Mesenchymal stem cell (in vitro differentiated cells and primary cell): ENCODE results near the gene MED17.

Source experiments
- DNase-seq: peaks from one replicate; pipeline ENCODE4 v3.0.0-alpha.2; 2013
- H2AFZ ChIP-seq: one replicate; pipeline ENCODE4 v1.6.1; 2013; ENCODE audit warnings: low read depth, mild to moderate bottlenecking, control low read depth, inconsistent platforms, low read length, moderate library complexity
- H2AK5ac ChIP-seq: 2 replicates; pipeline ENCODE4 v1.6.1; 2013; ENCODE audit warnings: low read length, moderate library complexity, mild to moderate bottlenecking, inconsistent platforms; ENCODE audit not compliant: severe bottlenecking
- H2BK120ac ChIP-seq: one replicate; pipeline ENCODE4 v1.6.1; 2013; ENCODE audit warnings: low read depth, mild to moderate bottlenecking, inconsistent platforms, low read length, moderate library complexity
- H2BK12ac ChIP-seq, 2 experiments: one replicate each; pipeline ENCODE4 v1.6.1; 2013; ENCODE audit warnings: inconsistent platforms in 2 of 2, low read length in 2 of 2, mild to moderate bottlenecking in 2 of 2, moderate library complexity in 2 of 2, control low read depth in 1 of 2
- H2BK15ac ChIP-seq: one replicate; pipeline ENCODE4 v1.6.1; 2013; ENCODE audit warnings: mild to moderate bottlenecking, low read depth, inconsistent platforms; ENCODE audit not compliant: poor library complexity, severe bottlenecking
- H2BK5ac ChIP-seq: 2 replicates; pipeline ENCODE4 v1.6.1; 2013; ENCODE audit warnings: low read depth, mild to moderate bottlenecking, low read length, control low read depth, inconsistent platforms; ENCODE audit not compliant: poor library complexity, severe bottlenecking
- H3K14ac ChIP-seq, 2 experiments: one replicate each; pipeline ENCODE4 v1.6.1; 2013; ENCODE audit warnings: inconsistent platforms in 2 of 2, low read length in 2 of 2, control low read depth in 1 of 2, mild to moderate bottlenecking in 1 of 2, moderate library complexity in 1 of 2
- H3K18ac ChIP-seq, 2 experiments: one replicate each; pipeline ENCODE4 v1.6.1; 2013; ENCODE audit warnings: inconsistent platforms in 2 of 2, low read length in 2 of 2, control low read depth in 1 of 2, low read depth in 1 of 2, mild to moderate bottlenecking in 1 of 2
- H3K23ac ChIP-seq, 2 experiments: one replicate each; pipeline ENCODE4 v1.6.1; 2013; ENCODE audit warnings: inconsistent platforms in 2 of 2, low read length in 2 of 2, mild to moderate bottlenecking in 2 of 2, moderate library complexity in 2 of 2, control low read depth in 1 of 2
- H3K27ac ChIP-seq: 2 replicates; pipeline ENCODE4 v1.5.1; 2013; ENCODE audit warnings: mild to moderate bottlenecking, moderate library complexity, low read length, control low read depth, inconsistent platforms; ENCODE audit not compliant: poor library complexity, severe bottlenecking
- H3K27me3 ChIP-seq, 2 experiments: 2 replicates each; pipeline versions ENCODE4 v1.6.1 to v1.7.0; 2013; ENCODE audit warnings: low read length in 2 of 2, mild to moderate bottlenecking in 2 of 2, moderate library complexity in 2 of 2, control low read depth in 1 of 2, inconsistent platforms in 1 of 2; ENCODE audit not compliant: control insufficient read depth in 1 of 2, insufficient read depth in 1 of 2
- H3K36me3 ChIP-seq, 2 experiments: 2 replicates each; pipeline versions ENCODE4 v1.6.1 to v1.7.0; 2013; ENCODE audit warnings: low read length in 2 of 2, control low read depth in 1 of 2, inconsistent platforms in 1 of 2, low read depth in 1 of 2, mild to moderate bottlenecking in 1 of 2; ENCODE audit not compliant: insufficient read depth in 2 of 2, control insufficient read depth in 1 of 2
- H3K4ac ChIP-seq, 2 experiments: one replicate each; pipeline ENCODE4 v1.6.1; 2013; ENCODE audit warnings: inconsistent platforms in 2 of 2, low read length in 2 of 2, mild to moderate bottlenecking in 2 of 2, moderate library complexity in 2 of 2, control low read depth in 1 of 2, low read depth in 1 of 2
- H3K4me1 ChIP-seq: 2 replicates; pipeline ENCODE4 v1.6.1; 2013; ENCODE audit warnings: low read depth, low read length, control low read depth; ENCODE audit not compliant: control insufficient read depth, insufficient read depth
- H3K4me2 ChIP-seq: 2 replicates; pipeline ENCODE4 v1.6.1; 2013; ENCODE audit warnings: low read length, mild to moderate bottlenecking, inconsistent platforms; ENCODE audit not compliant: poor library complexity, severe bottlenecking
- H3K4me3 ChIP-seq, 2 experiments: 2 replicates each; pipeline versions ENCODE4 v1.5.1 to v1.7.0; 2013; ENCODE audit warnings: low read length in 2 of 2, mild to moderate bottlenecking in 2 of 2, control low read depth in 1 of 2, low read depth in 1 of 2; ENCODE audit not compliant: insufficient read depth in 1 of 2
- H3K79me1 ChIP-seq: replicated peaks from 2 replicates; pipeline ENCODE4 v1.6.1; 2013; ENCODE audit warnings: mild to moderate bottlenecking, control low read depth, low read length, inconsistent platforms; ENCODE audit not compliant: poor library complexity, severe bottlenecking
- H3K9ac ChIP-seq: 2 replicates; pipeline ENCODE4 v1.7.0; 2013; ENCODE audit warnings: mild to moderate bottlenecking, low read length, moderate library complexity
- H3K9me3 ChIP-seq: 2 replicates; pipeline ENCODE4 v1.7.0; 2013; ENCODE audit warnings: mild to moderate bottlenecking, low read length; ENCODE audit not compliant: control insufficient read depth
- H4K8ac ChIP-seq: one replicate; pipeline ENCODE4 v1.6.1; 2013; ENCODE audit warnings: inconsistent platforms, mild to moderate bottlenecking, low read length, moderate library complexity
- H4K91ac ChIP-seq: one replicate; pipeline ENCODE4 v1.6.1; 2013; ENCODE audit warnings: mild to moderate bottlenecking, low read length, inconsistent platforms
- WGBS: methylation state at CpG from one replicate; pipeline ENCODE4 v1.1.7; 2013; ENCODE audit warnings: mixed read lengths; 5-methylcytosine and 5-hydroxymethylcytosine counted together

MED17 gene

DNA sequence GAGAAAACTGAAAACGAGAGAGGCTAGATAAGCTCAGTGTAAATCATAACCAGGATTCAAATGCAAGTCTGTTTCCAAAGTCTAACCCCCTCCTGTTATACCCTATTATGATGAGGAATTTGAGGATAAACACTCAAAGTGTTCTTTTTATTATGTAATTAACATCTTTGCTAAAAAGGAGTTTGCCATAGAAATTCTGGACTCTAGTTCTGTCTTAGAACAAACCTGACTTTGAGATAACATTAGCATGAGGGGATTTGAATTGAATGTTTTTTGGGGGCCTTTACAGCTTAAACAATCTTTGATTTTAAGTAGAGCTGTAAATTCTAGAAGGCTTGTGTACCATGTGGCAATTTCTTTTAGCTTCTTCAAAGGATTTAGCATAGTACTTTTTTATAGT, 33.1 kb upstream of the MED17 start:
- no peaks in the 10 kb centered on the region for H3K9me3 ChIP-seq
- H3K18ac ChIP-seq = no peak overlapping the region
- DNase-seq = no peak

DNA sequence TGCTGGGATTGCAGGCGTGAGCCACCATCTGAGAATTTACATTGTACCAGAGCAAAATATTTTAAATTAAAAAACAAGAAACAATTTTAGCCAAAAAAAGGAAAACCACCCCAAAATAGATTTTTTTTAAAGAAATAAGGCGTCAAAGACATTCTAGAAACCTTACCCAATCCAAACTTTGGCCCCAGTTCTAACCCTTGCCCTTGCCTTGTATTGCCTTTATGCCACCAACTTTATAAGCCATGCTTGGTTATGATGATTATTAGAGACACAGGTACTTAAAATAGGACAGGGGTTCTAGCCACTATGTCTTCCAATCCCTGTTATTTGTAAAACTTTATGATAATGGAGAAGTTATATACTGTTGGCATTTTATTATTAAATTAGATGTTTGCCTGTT, 30.8 kb upstream of the MED17 start:
- Histone ChIP-seq H2BK120ac (no peak overlapping the region), H3K36me3 (peaks cover 11 to 46% of the 10 kb centered on the region in 2 experiments), H3K4me2 (no peak overlapping the region), H3K27ac (no peak overlapping the region), H3K4me3 (no peak overlapping the region), H3K4ac (no peak overlapping the region), H3K79me1 (peaks cover 3% of the 10 kb centered on the region), H3K27me3 (no peaks in the 10 kb centered on the region), H2BK15ac (no peak overlapping the region), H3K9me3 (no peaks in the 10 kb centered on the region), H2AFZ (no peak overlapping the region), H2BK12ac (no peak overlapping the region), H4K91ac (no peak overlapping the region), H3K23ac (no peak overlapping the region), H2BK5ac (no peak overlapping the region), H3K4me1 (no peaks in the 10 kb centered on the region), H4K8ac (no peak overlapping the region), H2AK5ac (no peak overlapping the region), H3K14ac (no peak overlapping the region), H3K18ac (no peak overlapping the region), H3K9ac (no peak overlapping the region)
- no peak for DNase-seq
- WGBS = 91% methylated on average over 2 of the region's 2 CpGs

More for the DNA sequence above, 33.1 kb upstream of the MED17 start:
- H3K9ac ChIP-seq = no peak overlapping the region
- H4K91ac ChIP-seq = no peak overlapping the region
- no peak overlapping the region for H3K27ac ChIP-seq
- H3K23ac ChIP-seq = no peak overlapping the region
- H3K36me3 ChIP-seq = peaks cover 0 to 26% of the 10 kb centered on the region in 2 experiments
- H3K4ac ChIP-seq = no peak overlapping the region
- H3K79me1 ChIP-seq = no peaks in the 10 kb centered on the region
- no CpG with 5 or more reads among the region's 1 CpG for WGBS
- no peak overlapping the region for H3K4me2 ChIP-seq
- no peaks in the 10 kb centered on the region for H3K27me3 ChIP-seq
- no peaks in the 10 kb centered on the region for H3K4me1 ChIP-seq
- H2BK120ac ChIP-seq = no peak overlapping the region
- no peak overlapping the region for H2BK15ac ChIP-seq
- no peak overlapping the region for H3K14ac ChIP-seq
- H2AFZ ChIP-seq = no peak overlapping the region
- H4K8ac ChIP-seq = no peak overlapping the region
- no peak overlapping the region for H2BK5ac ChIP-seq
- no peak overlapping the region for H2BK12ac ChIP-seq
- no peak overlapping the region for H2AK5ac ChIP-seq
- no peak overlapping the region for H3K4me3 ChIP-seq

DNA sequence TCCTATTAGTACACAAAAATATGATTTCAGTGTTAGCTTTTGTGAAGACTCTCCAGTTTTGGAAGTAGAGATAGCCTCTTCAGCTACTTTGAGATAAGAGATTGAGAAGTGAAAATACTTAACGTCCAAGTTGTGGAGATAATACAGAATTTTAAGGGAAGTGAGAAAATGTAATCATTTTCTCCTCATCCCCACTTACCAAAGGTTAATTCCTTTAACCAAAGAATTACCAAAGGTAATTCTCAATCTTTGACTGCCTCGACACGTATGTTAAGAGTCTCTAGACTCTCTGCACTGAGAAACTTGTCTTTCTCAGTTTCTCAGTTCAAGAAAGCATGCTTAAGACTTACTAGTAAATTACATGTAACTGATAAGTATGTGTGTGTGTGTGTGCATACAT, 27.3 kb upstream of the MED17 start:
- no peaks in the 10 kb centered on the region for H3K27me3 ChIP-seq
- H3K9ac ChIP-seq = no peak overlapping the region
- no peak overlapping the region for H4K8ac ChIP-seq
- H3K4ac ChIP-seq = no peak overlapping the region
- H2BK5ac ChIP-seq = no peak overlapping the region
- 100% methylated on average over 3 of the region's 3 CpGs for WGBS
- H2AK5ac ChIP-seq = no peak overlapping the region
- no peak overlapping the region for H2BK12ac ChIP-seq
- H3K79me1 ChIP-seq = peaks cover 5% of the 10 kb centered on the region
- no peak overlapping the region for H3K4me3 ChIP-seq
- H3K36me3 ChIP-seq = peaks cover 24 to 79% of the 10 kb centered on the region in 2 experiments
- no peak overlapping the region for H3K4me2 ChIP-seq
- H2BK120ac ChIP-seq = no peak overlapping the region
- H3K14ac ChIP-seq = no peak overlapping the region
- no peak overlapping the region for H4K91ac ChIP-seq
- no peak overlapping the region for H3K23ac ChIP-seq
- no peak overlapping the region for H2AFZ ChIP-seq
- H2BK15ac ChIP-seq = no peak overlapping the region
- no peak for DNase-seq
- no peak overlapping the region for H3K18ac ChIP-seq
- no peaks in the 10 kb centered on the region for H3K4me1 ChIP-seq
- H3K9me3 ChIP-seq = no peaks in the 10 kb centered on the region
- H3K27ac ChIP-seq = no peak overlapping the region

DNA sequence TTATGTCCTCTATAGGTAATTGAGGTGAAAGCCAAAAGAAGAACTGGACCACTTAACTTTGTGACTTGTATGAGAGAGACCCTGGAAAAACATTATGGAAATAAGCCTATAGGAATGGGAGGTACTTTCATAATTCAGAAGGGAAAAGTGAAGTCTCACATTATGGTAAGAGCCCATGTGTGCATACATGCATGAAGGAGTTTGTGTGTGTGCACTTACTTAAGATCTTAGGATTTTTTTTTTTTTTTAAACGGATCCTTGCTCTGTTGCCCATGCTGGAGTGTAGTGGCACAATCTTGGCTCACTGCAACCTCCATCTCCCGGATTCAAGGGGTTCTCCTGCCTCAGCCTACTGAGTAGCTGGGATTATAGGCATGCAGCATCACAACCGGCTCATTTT, 26.8 kb upstream of the MED17 start:
- H3K27ac ChIP-seq = no peak overlapping the region
- H2AFZ ChIP-seq = no peak overlapping the region
- no peak overlapping the region for H3K23ac ChIP-seq
- no peak overlapping the region for H2AK5ac ChIP-seq
- H2BK15ac ChIP-seq = no peak overlapping the region
- no peak for DNase-seq
- WGBS = 96% methylated on average over 3 of the region's 3 CpGs
- H2BK12ac ChIP-seq = no peak overlapping the region
- no peaks in the 10 kb centered on the region for H3K9me3 ChIP-seq
- H3K79me1 ChIP-seq = peaks cover 5% of the 10 kb centered on the region
- no peaks in the 10 kb centered on the region for H3K27me3 ChIP-seq
- H3K4me2 ChIP-seq = no peak overlapping the region
- no peak overlapping the region for H3K9ac ChIP-seq
- no peak overlapping the region for H4K8ac ChIP-seq
- H4K91ac ChIP-seq = no peak overlapping the region
- no peak overlapping the region for H2BK5ac ChIP-seq
- peaks cover 24 to 81% of the 10 kb centered on the region in 2 experiments for H3K36me3 ChIP-seq
- no peak overlapping the region for H3K4me3 ChIP-seq
- H3K4me1 ChIP-seq = no peaks in the 10 kb centered on the region
- H2BK120ac ChIP-seq = no peak overlapping the region
- no peak overlapping the region for H3K4ac ChIP-seq
- no peak overlapping the region for H3K14ac ChIP-seq
- no peak overlapping the region for H3K18ac ChIP-seq
